ELR (cell line): ENCODE measurements around the gene FEZF2.

ENCODE experiments used
- DNase-seq: peaks from one replicate; pipeline ENCODE4 v3.0.0-alpha.2; 2015; ENCODE audit warnings: low read depth

Gene FEZF2

DNA sequence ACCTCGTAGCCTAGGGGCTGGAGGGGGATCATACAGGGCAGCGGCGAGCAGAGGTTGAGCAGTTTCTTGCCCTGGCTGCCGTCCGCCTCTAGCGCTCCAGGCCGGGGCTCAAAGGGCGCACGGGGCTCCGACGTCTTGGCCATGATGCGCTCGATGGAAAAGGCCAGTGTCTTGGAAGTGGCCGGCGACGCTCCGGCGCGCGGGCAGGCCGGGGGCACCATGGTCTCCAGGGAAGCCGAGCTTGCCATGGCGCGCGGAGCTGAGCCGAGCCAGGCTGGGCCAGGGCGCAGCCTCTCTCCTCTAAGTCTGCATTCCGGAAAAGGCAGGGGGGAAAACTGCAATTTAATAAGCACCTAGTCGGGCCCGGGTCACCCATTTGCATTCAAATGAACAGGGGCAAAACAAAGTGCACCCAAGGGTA lies 719 bp downstream of the FEZF2 start:
- DNase-seq, result no peak

- DNase-seq, result no peak
These were observed 1.4 kb downstream of the FEZF2 start for GRCh38 chr3:62371720-62372591.

GRCh38 chr3:62370858-62371719 lies 2.3 kb downstream of the FEZF2 start:
- DNase-seq, result no peak

- DNase-seq, result no peak
These were observed 3.1 kb downstream of the FEZF2 start for GRCh38 chr3:62370112-62370857.

- DNase-seq, result no peak
These were observed 3.9 kb downstream of the FEZF2 start for GRCh38 chr3:62369476-62369743.

- no peak for DNase-seq
These were observed 4.5 kb downstream of the FEZF2 start for GRCh38 chr3:62368705-62369475.

- no peak for DNase-seq
These were observed 5.1 kb downstream of the FEZF2 start for GRCh38 chr3:62368290-62368704.

DNA sequence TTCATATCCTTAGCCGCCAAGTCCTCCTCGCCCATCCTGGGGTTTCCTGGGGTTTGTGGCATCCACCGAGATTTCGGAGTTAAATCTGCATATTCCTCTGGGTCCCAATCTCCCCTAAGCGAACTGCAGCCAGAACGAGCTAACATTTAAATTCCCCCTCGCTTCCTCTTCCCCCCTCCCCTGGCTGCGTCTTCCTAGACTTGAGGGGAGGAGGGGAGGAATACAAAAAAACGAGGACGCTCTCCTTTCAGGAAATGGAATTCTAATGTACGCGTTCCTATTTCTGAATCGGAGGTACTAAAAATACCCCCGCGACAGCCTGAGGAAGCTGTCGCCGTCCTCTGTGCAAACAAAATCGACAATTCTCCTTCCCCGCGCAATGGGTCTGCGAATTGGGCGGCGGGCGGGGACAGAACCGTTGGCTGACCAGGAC lies 5.6 kb downstream of the FEZF2 start:
- DNase-seq, result no peak

DNA sequence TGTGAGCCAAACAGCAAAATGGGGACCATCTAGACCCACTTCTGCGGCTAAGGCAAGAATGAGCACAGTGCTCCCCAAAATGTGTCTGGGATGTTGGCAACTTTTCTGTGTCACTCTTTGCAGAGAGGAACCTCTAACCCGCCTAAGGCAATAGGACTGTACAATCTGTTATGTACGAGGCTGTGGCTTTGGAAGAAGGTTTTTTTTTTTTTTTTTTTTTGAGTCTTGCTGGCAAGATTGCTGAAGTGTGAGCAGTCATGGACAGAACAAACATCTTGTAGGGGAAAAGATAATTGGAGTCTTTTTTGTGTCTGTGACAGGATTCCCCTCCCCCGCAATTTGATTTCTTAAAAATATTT lies 7.2 kb downstream of the FEZF2 start:
- DNase-seq, result no peak

DNA sequence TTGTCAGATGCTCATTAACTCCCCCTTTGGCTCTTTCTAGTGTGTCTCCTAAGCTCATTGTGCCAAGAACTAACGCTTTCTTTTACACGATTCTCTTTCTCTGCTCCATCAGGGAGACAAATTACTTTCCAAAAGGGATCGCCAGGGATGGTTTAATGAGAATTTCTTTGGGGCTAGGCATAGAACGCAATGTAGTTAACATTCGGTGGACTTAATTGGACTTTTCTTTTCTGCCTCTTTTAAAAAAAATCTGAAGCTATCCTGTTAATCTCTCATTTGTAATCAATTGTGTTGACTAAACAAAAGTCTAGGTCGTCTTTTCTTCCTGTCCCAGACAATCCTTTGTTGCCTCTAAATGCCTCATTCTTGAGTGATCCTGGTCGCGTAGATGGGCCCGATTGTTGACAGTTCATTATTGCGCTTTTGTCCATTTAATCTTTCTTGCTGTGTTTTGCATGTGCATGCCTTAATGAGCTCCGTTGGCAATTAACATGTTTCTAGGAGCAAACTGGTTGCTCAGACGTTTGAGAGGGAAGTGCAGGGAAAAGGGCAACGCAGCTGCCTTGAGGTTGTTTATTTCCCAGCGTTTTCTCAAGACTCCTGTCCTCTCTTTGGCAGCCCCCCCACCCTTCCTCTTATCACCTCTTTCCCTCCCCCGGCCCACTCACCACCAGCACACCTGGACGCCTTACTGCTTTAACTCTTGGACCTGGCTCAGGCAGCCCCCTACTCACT lies 7.8 kb downstream of the FEZF2 start:
- no peak for DNase-seq

- DNase-seq, result no peak
These were observed 9.2 kb downstream of the FEZF2 start for GRCh38 chr3:62364191-62364590.

DNA sequence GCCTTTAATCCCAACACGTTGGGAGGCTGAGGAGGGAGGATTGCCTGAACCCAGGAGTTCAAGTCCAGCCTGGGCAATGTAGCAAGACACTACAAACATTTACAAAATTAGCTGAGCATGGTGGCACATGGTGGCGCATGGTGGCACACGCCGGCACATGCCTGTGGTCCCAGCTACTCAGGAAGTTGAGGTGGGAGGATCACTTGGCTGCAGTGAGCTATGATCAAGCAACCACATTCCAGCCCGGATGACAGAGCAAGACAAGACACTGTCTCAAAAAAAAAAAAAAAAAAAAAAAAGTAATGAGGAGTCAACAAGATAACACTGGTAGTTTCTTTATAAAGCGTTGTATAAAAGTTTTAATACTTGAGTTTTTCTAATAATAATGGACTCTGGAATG lies 10.1 kb downstream of the FEZF2 start:
- DNase-seq, result no peak

DNA sequence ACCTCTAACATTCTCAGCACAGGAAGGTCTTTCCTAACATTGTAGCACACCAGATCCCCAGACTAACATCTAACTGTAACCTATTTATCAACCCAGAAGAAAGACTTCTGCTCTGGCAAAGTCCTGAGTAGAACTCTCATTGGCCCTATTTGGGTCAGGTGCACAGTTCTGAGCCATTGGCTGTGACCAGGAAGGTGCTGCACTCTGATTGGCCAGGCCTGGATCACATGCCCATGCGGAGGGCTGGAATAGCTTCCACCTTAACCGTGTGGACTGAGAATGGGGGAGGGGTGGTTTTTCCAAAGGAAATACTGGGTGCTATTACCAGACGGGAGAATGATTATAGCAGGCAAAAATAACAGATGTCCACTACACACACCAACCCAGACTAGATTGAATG lies 11.5 kb downstream of the FEZF2 start:
- DNase-seq, result no peak

DNA sequence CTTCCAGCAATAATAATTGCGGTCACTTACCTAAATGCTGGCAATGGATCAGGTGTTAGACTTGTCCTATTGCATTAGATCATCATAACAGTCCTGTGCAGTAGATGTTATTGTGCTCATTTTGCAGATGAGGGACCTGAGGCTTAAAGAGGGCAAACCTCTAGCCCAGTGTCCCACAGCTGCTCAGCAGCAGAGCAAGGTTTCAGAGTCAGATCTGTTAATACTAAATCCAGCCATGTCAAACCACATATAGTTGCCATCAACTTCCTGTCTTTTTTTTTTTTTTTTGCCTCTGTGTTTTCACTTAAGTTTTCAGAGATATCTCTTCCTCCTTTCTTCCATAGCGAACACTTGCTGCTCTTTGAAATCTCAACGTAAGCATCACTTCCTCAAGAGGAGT lies 12.1 kb downstream of the FEZF2 start:
- no peak for DNase-seq

- no peak for DNase-seq
These were observed 13.8 kb downstream of the FEZF2 start for GRCh38 chr3:62359531-62359930.

GRCh38 chr3:62356356-62356755 lies 17.0 kb downstream of the FEZF2 start:
- no peak for DNase-seq

- DNase-seq, result no peak
These were observed 17.6 kb downstream of the FEZF2 start for GRCh38 chr3:62355703-62356102.

- DNase-seq, result no peak
These were observed 29.6 kb downstream of the FEZF2 start for GRCh38 chr3:62343755-62344154.

- DNase-seq, result no peak
These were observed 38.2 kb downstream of the FEZF2 start for GRCh38 chr3:62335196-62335595.

DNA sequence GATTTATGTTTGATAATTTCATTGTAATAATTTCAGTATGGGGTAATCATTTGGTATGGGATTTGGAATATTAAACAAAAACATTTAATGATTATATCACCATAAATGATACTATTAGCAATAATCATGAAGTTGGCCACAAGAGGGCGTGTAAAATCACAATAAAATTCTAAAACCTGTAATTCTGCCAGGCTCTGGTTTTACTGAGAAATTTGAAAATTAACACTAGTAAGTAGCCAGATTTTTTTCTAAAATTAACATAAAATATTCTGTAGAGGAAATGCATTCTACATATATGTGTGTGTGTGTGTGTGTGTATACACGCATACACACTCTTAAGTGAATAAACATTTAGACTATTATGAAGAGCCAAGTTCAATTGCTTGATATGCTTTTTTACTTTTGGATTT lies 40.5 kb downstream of the FEZF2 start:
- peak; percentile 47 for DNase-seq

- DNase-seq, result no peak
These were observed 41.3 kb downstream of the FEZF2 start for GRCh38 chr3:62332017-62332416.
